C4-2B (cell line): ENCODE data around the gene TBC1D20.

Source experiments
- ZFX ChIP-seq: fragments of 450-650 bp; IDR thresholded peaks from 2 replicates; pipeline ENCODE4 v1.6.1; 2017
- TF ChIP-seq, protein P1 (sequence below): fragments of 450-650 bp; conservative IDR thresholded peaks from 2 replicates; pipeline ENCODE4 v1.5.1; 2017; ENCODE audit warnings: mild to moderate bottlenecking

DNA sequence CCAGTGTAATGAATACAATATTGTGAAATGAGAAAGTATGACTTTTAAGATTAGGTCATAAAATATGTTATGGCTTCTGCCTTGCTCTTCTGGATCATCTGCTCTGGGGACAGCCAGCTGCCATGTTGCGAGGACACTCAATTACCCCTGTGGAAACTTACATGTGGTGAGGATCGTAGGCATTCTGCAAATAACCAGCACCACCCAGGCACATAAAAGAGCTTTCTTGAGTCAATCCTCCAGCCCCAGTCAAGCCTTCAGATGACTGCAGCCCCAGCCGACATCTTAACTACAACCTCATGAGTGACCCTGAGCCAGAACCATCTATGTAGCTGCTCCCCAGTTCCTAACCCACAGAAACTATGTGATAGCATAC is 58.8 kb downstream of the TBC1D20 start:
- TF ChIP-seq, protein P1, sequence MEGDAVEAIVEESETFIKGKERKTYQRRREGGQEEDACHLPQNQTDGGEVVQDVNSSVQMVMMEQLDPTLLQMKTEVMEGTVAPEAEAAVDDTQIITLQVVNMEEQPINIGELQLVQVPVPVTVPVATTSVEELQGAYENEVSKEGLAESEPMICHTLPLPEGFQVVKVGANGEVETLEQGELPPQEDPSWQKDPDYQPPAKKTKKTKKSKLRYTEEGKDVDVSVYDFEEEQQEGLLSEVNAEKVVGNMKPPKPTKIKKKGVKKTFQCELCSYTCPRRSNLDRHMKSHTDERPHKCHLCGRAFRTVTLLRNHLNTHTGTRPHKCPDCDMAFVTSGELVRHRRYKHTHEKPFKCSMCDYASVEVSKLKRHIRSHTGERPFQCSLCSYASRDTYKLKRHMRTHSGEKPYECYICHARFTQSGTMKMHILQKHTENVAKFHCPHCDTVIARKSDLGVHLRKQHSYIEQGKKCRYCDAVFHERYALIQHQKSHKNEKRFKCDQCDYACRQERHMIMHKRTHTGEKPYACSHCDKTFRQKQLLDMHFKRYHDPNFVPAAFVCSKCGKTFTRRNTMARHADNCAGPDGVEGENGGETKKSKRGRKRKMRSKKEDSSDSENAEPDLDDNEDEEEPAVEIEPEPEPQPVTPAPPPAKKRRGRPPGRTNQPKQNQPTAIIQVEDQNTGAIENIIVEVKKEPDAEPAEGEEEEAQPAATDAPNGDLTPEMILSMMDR: no peak
- no peak for TF ChIP-seq ZFX
